PC-9 (cell line): ENCODE measurements around the gene SDF2L1. TPM values are rescaled to one million over a fixed set of nuclear protein-coding genes. Genes with fewer than 3 reads are reported as not detected.
"Not testable (repeated sequence)": the region's sequence is repeated elsewhere in the genome, so short reads cannot be mapped to it uniquely, and the experiment has no call there.

Experiments used
- BruUV-seq: library from RNA; stranded (reverse); fragments of 400-500 nt; replicated peaks from 2 replicates; lab custom pipeline; 2021; lab: Mats Ljungman, UMichigan
- CTCF ChIA-PET: fragments of 300-600 bp; sonication (Branson Sonifier 250); formaldehyde crosslinking; loops from one replicate; lab custom pipeline; 2022; ENCODE audit warnings: antibody characterized with exemption; lab: Charles Lee
- POLR2A ChIA-PET: fragments of 300-600 bp; sonication (Branson Sonifier 250); formaldehyde crosslinking; loops from one replicate; lab custom pipeline; 2022; ENCODE audit warnings: antibody characterized with exemption; ENCODE audit not compliant: unreplicated experiment; lab: Charles Lee
- DNase-seq, 2 experiments: peaks; one replicate each; pipeline versions ENCODE4 v3.0.0 to v3.0.0-alpha.2; 2015 to 2022; ENCODE audit warnings: mixed read lengths in 1 of 2
- H2AFZ ChIP-seq: fragments of 200-600 bp; sonication (generic); 2 replicates; pipeline ENCODE4 v1.8.1; 2017; ENCODE audit warnings: antibody characterized with exemption
- H3F3A ChIP-seq: fragments of 200-600 bp; sonication (generic); 2 replicates; pipeline ENCODE4 v1.8.1; 2017; ENCODE audit warnings: antibody characterized with exemption, mild to moderate bottlenecking, low read depth; ENCODE audit not compliant: insufficient read depth
- H3K27ac ChIP-seq: fragments of 200-600 bp; sonication (generic); 2 replicates; pipeline ENCODE4 v1.6.1; 2016; ENCODE audit warnings: mixed run types
- H3K27me3 ChIP-seq: fragments of 200-600 bp; sonication (generic); 2 replicates; pipeline ENCODE4 v1.6.1; 2016; ENCODE audit warnings: low read depth, mixed run types; ENCODE audit not compliant: insufficient read depth
- H3K36me3 ChIP-seq: fragments of 200-600 bp; sonication (generic); 2 replicates; pipeline ENCODE4 v1.6.1; 2016; ENCODE audit warnings: low read depth, mixed run types
- H3K4me1 ChIP-seq: fragments of 200-600 bp; sonication (generic); replicated peaks from 2 replicates; pipeline ENCODE4 v1.6.1; 2016; ENCODE audit warnings: mixed run types; ENCODE audit not compliant: insufficient read depth
- H3K4me2 ChIP-seq: fragments of 200-600 bp; sonication (generic); 2 replicates; pipeline ENCODE4 v1.6.1; 2017; ENCODE audit warnings: mixed run types
- H3K4me3 ChIP-seq: fragments of 200-600 bp; sonication (generic); 2 replicates; pipeline ENCODE4 v1.6.1; 2016; ENCODE audit warnings: mixed run types
- H3K79me2 ChIP-seq: fragments of 200-600 bp; sonication (generic); 2 replicates; pipeline ENCODE4 v1.6.1; 2017; ENCODE audit warnings: low read depth, mixed run types
- H3K9me2 ChIP-seq: fragments of 200-600 bp; sonication (generic); 2 replicates; pipeline ENCODE4 v1.8.1; 2017; ENCODE audit warnings: mild to moderate bottlenecking; ENCODE audit not compliant: insufficient read depth
- H3K9me3 ChIP-seq: fragments of 200-600 bp; sonication (generic); 2 replicates; pipeline ENCODE4 v1.8.1; 2016; ENCODE audit warnings: low read depth; ENCODE audit not compliant: insufficient read depth
- H4K20me1 ChIP-seq: fragments of 200-600 bp; sonication (generic); 2 replicates; pipeline ENCODE4 v1.8.1; 2017; ENCODE audit not compliant: insufficient read depth
- CTCF ChIP-seq: fragments of 200-600 bp; sonication (generic); conservative IDR thresholded peaks from 2 replicates; pipeline ENCODE4 v1.6.1; 2017; ENCODE audit warnings: mixed run types, antibody characterized with exemption, mild to moderate bottlenecking, moderate library complexity
- EZH2 ChIP-seq: fragments of 200-600 bp; sonication (generic); IDR thresholded peaks from 2 replicates; pipeline ENCODE4 v1.8.0; 2017; ENCODE audit warnings: antibody characterized with exemption, low read depth
- intact Hi-C: fragments of 100-400 bp; cut with micrococcal nuclease; formaldehyde crosslinking; loops from one replicate; pipeline ENCODE4 v1.10.0; 2022; ENCODE audit not compliant: unreplicated experiment
- total RNA-seq: library from RNA; stranded (reverse); gene quantifications from 2 replicates; pipeline ENCODE4 v1.2.3, GENCODE V29; 2021

The SDF2L1 gene
- total RNA-seq, 1 experiment from 2014 or later = 22.5 TPM

DNA sequence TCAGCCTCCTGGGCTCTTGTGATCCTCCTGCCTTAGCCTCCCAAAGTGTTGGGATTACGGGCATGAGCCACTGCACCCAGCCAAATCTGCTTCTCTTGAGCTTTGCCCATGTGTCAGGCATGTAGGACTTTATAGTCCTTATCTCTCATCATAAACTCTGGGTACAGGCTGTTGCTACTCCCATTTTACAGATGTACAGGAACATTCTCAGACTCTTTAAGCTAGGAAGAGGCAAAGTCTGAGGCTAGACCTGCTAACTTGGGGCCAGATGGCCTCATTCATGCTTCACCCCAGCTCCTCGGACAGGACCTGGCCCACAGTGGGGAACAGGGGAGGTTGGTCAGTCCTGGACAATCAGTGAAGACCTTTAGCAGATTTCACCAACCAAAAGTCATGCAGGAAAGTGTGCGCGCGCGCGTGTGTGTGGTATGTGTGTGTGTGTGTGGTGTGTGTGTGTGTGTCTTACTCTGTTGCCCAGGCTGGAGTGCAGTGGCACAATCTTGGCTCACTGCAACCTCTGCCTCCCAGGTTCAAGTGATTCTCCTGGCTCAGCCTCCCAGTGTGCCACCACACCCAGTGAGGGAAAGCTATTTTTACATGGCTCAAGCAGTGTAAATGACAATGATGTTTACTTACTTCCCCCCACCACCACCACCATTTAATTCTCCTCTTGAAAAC, 36.1 kb upstream of the SDF2L1 start:
- intact Hi-C loops = no loop called here
- no peak overlapping the region for H3K4me2 ChIP-seq
- H3K9me3 ChIP-seq = no peaks in the 10 kb centered on the region
- TF ChIP-seq EZH2 = no peak
- TF ChIP-seq CTCF = no peak
- H4K20me1 ChIP-seq = peaks cover 19% of the 10 kb centered on the region
- no peaks in the 10 kb centered on the region for H3K4me1 ChIP-seq
- DNase-seq = no peak
- POLR2A ChIA-PET = no interaction called here
- H3K4me3 ChIP-seq = no peak overlapping the region
- H3K79me2 ChIP-seq = peaks cover 56% of the 10 kb centered on the region
- H3K27me3 ChIP-seq = no peaks in the 10 kb centered on the region
- CTCF ChIA-PET = interaction anchor here (0.5 to 1.2 kb wide), 2 partner anchors 8 to 23 kb away, joined by 3 read pairs; no protein-coding TSS in a partner anchor
- no peaks in the 10 kb centered on the region for H3K36me3 ChIP-seq
- H3K9me2 ChIP-seq = no peaks in the 10 kb centered on the region
- H3F3A ChIP-seq = no peaks in the 10 kb centered on the region
- no peak overlapping the region for H2AFZ ChIP-seq
- H3K27ac ChIP-seq = no peak overlapping the region
- BruUV-seq = no TSS peak

DNA sequence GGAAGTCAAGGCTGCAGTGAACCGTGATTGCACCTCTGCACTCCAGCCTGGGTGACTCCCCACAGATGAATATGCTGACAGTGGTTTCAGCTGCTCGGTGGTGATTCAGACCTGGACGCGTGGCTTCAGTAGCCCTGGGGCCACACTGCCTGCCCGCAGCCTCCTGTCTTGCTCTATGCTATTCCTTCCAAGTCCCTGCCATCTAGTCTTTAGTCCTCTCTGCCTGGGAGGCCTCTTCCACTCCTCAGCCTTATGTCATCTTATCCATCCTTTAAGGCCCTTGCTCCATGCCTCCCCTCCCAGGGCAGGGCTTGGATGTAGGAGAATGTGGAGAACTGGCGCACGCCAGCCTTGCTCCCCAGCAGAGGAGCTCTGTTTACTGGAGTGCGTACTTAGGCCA, 35.3 kb upstream of the SDF2L1 start:
- Histone ChIP-seq H3K4me2 (no peak overlapping the region), H3K4me3 (no peak overlapping the region), H3K9me2 (no peaks in the 10 kb centered on the region), H3K9me3 (no peaks in the 10 kb centered on the region), H3K27me3 (no peaks in the 10 kb centered on the region), H3K27ac (no peak overlapping the region), H3F3A (no peaks in the 10 kb centered on the region), H3K4me1 (no peaks in the 10 kb centered on the region), H4K20me1 (peaks cover 19% of the 10 kb centered on the region), H2AFZ (no peak overlapping the region), H3K36me3 (no peaks in the 10 kb centered on the region), H3K79me2 (peaks cover 51% of the 10 kb centered on the region)
- no peak for TF ChIP-seq CTCF
- TF ChIP-seq EZH2 = no peak
- BruUV-seq = no TSS peak
- no peak for DNase-seq
- POLR2A ChIA-PET = no interaction called here
- CTCF ChIA-PET = interaction anchor here (1.2 kb wide), 1 partner anchor 22 kb away, joined by 3 read pairs; no protein-coding TSS in a partner anchor
- intact Hi-C loops = no loop called here

- intact Hi-C loops, H3K27me3 ChIP-seq, BruUV-seq, H3K27ac ChIP-seq, DNase-seq, H3K9me3 ChIP-seq, H3K4me2 ChIP-seq, H3K36me3 ChIP-seq, H2AFZ ChIP-seq, H3K4me3 ChIP-seq, H3K9me2 ChIP-seq, H3F3A ChIP-seq, CTCF ChIA-PET, H3K4me1 ChIP-seq: not testable (repeated sequence)
- POLR2A ChIA-PET = interaction anchor here (0.6 kb wide), 1 partner anchor 63 kb away, joined by 6 read pairs; no protein-coding TSS in a partner anchor
- H4K20me1 ChIP-seq = peaks cover 17% of the 10 kb centered on the region
- H3K79me2 ChIP-seq = peaks cover 37% of the 10 kb centered on the region
Observed at GRCh38 chr22:21609556-21610157, 32.4 kb upstream of the SDF2L1 start.
